ENCODE measurements around the gene ASB17.

ASB17 gene

DNA sequence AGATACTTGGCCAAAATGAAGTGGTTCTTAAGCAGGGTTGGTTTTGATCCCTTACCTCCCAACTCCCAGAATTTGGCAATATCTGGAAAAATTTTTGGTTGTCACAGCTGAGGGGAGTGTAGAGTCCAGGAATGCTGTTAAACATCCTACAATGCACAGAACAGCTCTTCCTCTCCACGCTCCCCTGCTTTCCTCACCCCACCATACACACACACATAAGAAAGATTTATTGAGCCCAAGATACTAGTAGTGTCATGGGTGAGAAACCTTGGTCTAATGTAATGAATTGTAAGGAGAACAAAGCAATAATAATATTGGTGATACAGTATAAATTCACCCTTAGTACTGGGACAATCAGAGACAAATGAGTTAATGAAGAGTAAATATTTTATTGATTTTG is 47.8 kb downstream of the ASB17 start:
- H3K4me3 ChIP-seq (ENCODE audit: low read length, poor library complexity, severe bottlenecking): no peak overlapping the region
- TF ChIP-seq, protein P1, sequence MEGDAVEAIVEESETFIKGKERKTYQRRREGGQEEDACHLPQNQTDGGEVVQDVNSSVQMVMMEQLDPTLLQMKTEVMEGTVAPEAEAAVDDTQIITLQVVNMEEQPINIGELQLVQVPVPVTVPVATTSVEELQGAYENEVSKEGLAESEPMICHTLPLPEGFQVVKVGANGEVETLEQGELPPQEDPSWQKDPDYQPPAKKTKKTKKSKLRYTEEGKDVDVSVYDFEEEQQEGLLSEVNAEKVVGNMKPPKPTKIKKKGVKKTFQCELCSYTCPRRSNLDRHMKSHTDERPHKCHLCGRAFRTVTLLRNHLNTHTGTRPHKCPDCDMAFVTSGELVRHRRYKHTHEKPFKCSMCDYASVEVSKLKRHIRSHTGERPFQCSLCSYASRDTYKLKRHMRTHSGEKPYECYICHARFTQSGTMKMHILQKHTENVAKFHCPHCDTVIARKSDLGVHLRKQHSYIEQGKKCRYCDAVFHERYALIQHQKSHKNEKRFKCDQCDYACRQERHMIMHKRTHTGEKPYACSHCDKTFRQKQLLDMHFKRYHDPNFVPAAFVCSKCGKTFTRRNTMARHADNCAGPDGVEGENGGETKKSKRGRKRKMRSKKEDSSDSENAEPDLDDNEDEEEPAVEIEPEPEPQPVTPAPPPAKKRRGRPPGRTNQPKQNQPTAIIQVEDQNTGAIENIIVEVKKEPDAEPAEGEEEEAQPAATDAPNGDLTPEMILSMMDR (conservative IDR thresholded peaks at IDR 0.05; ENCODE audit: low read length): no peak
- H3K36me3 ChIP-seq (ENCODE audit: insufficient read depth, low read length): no peaks in the 10 kb centered on the region
- no peaks in the 10 kb centered on the region for H3K9me2 ChIP-seq (replicated peaks; ENCODE audit: low read depth, low read length)
- H4K20me1 ChIP-seq (ENCODE audit: insufficient read depth, low read length, poor library complexity, severe bottlenecking): no peaks in the 10 kb centered on the region
- no peaks in the 10 kb centered on the region for H3K79me2 ChIP-seq (ENCODE audit: insufficient read depth, low read length)
- no peak overlapping the region for H3K4me2 ChIP-seq (ENCODE audit: low read depth, low read length, poor library complexity, severe bottlenecking)
- no peaks in the 10 kb centered on the region for H3K4me1 ChIP-seq (ENCODE audit: insufficient read depth, low read length, poor library complexity, severe bottlenecking)
- H3K9ac ChIP-seq (ENCODE audit: low read depth, low read length, poor library complexity, severe bottlenecking): no peak overlapping the region
- H3K27me3 ChIP-seq (ENCODE audit: insufficient read depth, low read length, poor library complexity, severe bottlenecking): no peaks in the 10 kb centered on the region
- H2AFZ ChIP-seq (ENCODE audit: low read length): no peak overlapping the region
- H3K9me3 ChIP-seq (ENCODE audit: insufficient read depth, low read depth, low read length): no peaks in the 10 kb centered on the region
- no peaks in the 10 kb centered on the region for H3F3A ChIP-seq (ENCODE audit: low read depth)

DNA sequence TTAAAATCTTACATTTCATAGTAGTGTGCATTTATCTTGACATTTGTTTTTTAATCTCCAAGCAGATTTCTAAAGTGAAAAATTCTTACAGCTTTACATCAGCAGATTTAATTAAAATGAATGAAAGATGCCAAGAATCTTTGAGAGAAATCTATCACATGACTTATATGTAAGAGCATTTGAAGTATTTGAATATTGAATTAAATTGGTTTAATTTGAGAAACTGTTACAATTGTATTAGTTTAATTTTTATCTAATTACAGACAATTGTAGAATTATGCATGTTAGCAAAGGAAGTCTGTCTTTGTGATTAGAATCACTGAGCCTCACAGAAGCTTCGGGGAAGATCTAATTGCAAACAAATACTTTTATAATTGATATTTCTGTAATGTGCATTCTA is 52.2 kb downstream of the ASB17 start:
- Histone ChIP-seq H4K20me1 (ENCODE audit: insufficient read depth, low read length, poor library complexity, severe bottlenecking) (no peaks in the 10 kb centered on the region), H3K4me3 (ENCODE audit: low read length, poor library complexity, severe bottlenecking) (no peak overlapping the region), H3K79me2 (ENCODE audit: insufficient read depth, low read length) (no peaks in the 10 kb centered on the region), H3K27me3 (ENCODE audit: insufficient read depth, low read length, poor library complexity, severe bottlenecking) (no peaks in the 10 kb centered on the region), H3K4me1 (ENCODE audit: insufficient read depth, low read length, poor library complexity, severe bottlenecking) (no peaks in the 10 kb centered on the region), H3K9me2 (replicated peaks; ENCODE audit: low read depth, low read length) (no peaks in the 10 kb centered on the region), H3K9ac (ENCODE audit: low read depth, low read length, poor library complexity, severe bottlenecking) (no peak overlapping the region), H3F3A (ENCODE audit: low read depth) (no peaks in the 10 kb centered on the region), H2AFZ (ENCODE audit: low read length) (no peak overlapping the region), H3K4me2 (ENCODE audit: low read depth, low read length, poor library complexity, severe bottlenecking) (no peak overlapping the region), H3K36me3 (ENCODE audit: insufficient read depth, low read length) (no peaks in the 10 kb centered on the region), H3K9me3 (ENCODE audit: insufficient read depth, low read depth, low read length) (no peaks in the 10 kb centered on the region)
- TF ChIP-seq EZH2phosphoT487 (IDR thresholded peaks at IDR 0.05; ENCODE audit: borderline replicate concordance): no peak

DNA sequence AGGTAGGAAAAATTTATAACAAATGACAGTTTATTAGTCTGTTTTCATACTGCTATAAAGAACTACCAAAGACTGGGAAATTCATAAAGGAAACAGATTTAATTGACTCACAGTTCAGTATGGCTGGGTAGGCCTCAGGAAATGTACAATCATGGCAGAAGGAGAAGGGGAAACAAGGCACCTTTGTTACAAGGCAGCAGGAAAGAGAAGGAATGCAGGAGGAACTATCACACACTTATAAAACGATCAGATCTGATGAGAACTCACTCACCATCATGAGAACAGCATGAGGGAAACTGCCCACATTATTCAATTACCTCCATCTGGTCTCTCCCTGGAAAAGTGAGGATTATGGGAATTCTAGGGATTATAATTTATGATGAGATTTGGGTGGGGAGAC is 61.3 kb downstream of the ASB17 start:
- Histone ChIP-seq H3K36me3 (ENCODE audit: insufficient read depth, low read length) (no peaks in the 10 kb centered on the region), H3K4me3 (ENCODE audit: low read length, poor library complexity, severe bottlenecking) (no peak overlapping the region), H3K4me2 (ENCODE audit: low read depth, low read length, poor library complexity, severe bottlenecking) (no peak overlapping the region), H3F3A (ENCODE audit: low read depth) (no peaks in the 10 kb centered on the region), H3K9me2 (replicated peaks; ENCODE audit: low read depth, low read length) (no peaks in the 10 kb centered on the region), H4K20me1 (ENCODE audit: insufficient read depth, low read length, poor library complexity, severe bottlenecking) (no peaks in the 10 kb centered on the region), H3K9ac (ENCODE audit: low read depth, low read length, poor library complexity, severe bottlenecking) (no peak overlapping the region), H3K79me2 (ENCODE audit: insufficient read depth, low read length) (no peaks in the 10 kb centered on the region), H2AFZ (ENCODE audit: low read length) (no peak overlapping the region), H3K4me1 (ENCODE audit: insufficient read depth, low read length, poor library complexity, severe bottlenecking) (no peaks in the 10 kb centered on the region), H3K27me3 (ENCODE audit: insufficient read depth, low read length, poor library complexity, severe bottlenecking) (no peaks in the 10 kb centered on the region), H3K9me3 (ENCODE audit: insufficient read depth, low read depth, low read length) (no peaks in the 10 kb centered on the region)
- TF ChIP-seq, protein P1 (conservative IDR thresholded peaks at IDR 0.05; ENCODE audit: low read length): no peak
- TF ChIP-seq EZH2phosphoT487 (IDR thresholded peaks at IDR 0.05; ENCODE audit: borderline replicate concordance): no peak

All from Loucy (cell line).